Spleen (tissue), 11 donors: ENCODE data around the gene GIN1. TPM values are rescaled to one million over a fixed set of nuclear protein-coding genes. Genes with fewer than 3 reads are reported as not detected.

ENCODE experiments used
- DNase-seq: peaks from one replicate; pipeline ENCODE4 v3.0.0-alpha.2; 2020
- H3K27ac ChIP-seq, 8 donors: fragments of 200-600 bp; sonication (generic) in 7 of 8; 1 replicate in 4 of 8; 2 replicates in 4 of 8; pipeline versions ENCODE4 v1.5.0 to v1.8.0; 2016 to 2021; ENCODE audit warnings: inconsistent platforms in 4 of 8, mild to moderate bottlenecking in 4 of 8, moderate library complexity in 1 of 8
- H3K27me3 ChIP-seq, 7 donors: fragments of 200-600 bp; sonication (generic) in 6 of 7; replicated peaks in 1 of 7; 1 replicate in 4 of 7; 2 replicates in 3 of 7; pipeline versions ENCODE4 v1.5.0 to v1.8.0; 2016 to 2021; ENCODE audit warnings: inconsistent platforms in 3 of 7, mild to moderate bottlenecking in 1 of 7
- H3K36me3 ChIP-seq, 6 donors: fragments of 200-600 bp; sonication (generic) in 5 of 6; 1 replicate in 4 of 6; 2 replicates in 2 of 6; pipeline versions ENCODE4 v1.5.0 to v1.8.0; 2016 to 2021; ENCODE audit warnings: inconsistent platforms in 2 of 6
- H3K4me1 ChIP-seq, 6 donors: fragments of 200-600 bp; sonication (generic) in 5 of 6; 1 replicate in 3 of 6; 2 replicates in 3 of 6; pipeline versions ENCODE4 v1.5.0 to v1.8.0; 2016 to 2021; ENCODE audit warnings: inconsistent platforms in 3 of 6
- H3K4me3 ChIP-seq, 8 donors: fragments of 200-600 bp; sonication (generic) in 7 of 8; 1 replicate in 4 of 8; 2 replicates in 4 of 8; pipeline versions ENCODE4 v1.5.0 to v1.8.0; 2016 to 2021; ENCODE audit warnings: inconsistent platforms in 4 of 8, mild to moderate bottlenecking in 4 of 8, moderate library complexity in 2 of 8
- H3K9me3 ChIP-seq, 8 donors: fragments of 200-600 bp; sonication (generic) in 7 of 8; 1 replicate in 4 of 8; 2 replicates in 4 of 8; pipeline versions ENCODE4 v1.5.0 to v1.8.0; 2016 to 2021; ENCODE audit warnings: inconsistent platforms in 4 of 8
- POLR2A ChIP-seq, 3 donors: fragments of 450-650 bp; IDR thresholded peaks; one replicate each; pipeline ENCODE4 v1.5.1; 2017; ENCODE audit warnings: antibody characterized with exemption in 3 of 3, mild to moderate bottlenecking in 1 of 3
- POLR2AphosphoS5 ChIP-seq, 3 donors: sonication (generic); formaldehyde crosslinking; IDR thresholded peaks; one replicate each; pipeline ENCODE4 v1.5.1; 2017; ENCODE audit warnings: antibody characterized with exemption in 3 of 3
- WGBS, 5 donors: extraction: QIAGEN DNeasy Blood & Tissue Kit in 3 of 5; methylation state at CpG; one replicate each; pipeline versions ENCODE4 v1.1.5 to v1.1.7; 2013 to 2018; 5-methylcytosine and 5-hydroxymethylcytosine counted together
- intact Hi-C: fragments of 100-400 bp; cut with DNase I; formaldehyde crosslinking; loops from one replicate; pipeline ENCODE4 v1.15.0; 2023; ENCODE audit warnings: low total_unique reads
- polyA plus RNA-seq, 3 donors: library from polyadenylated mRNA; stranded (reverse); fragments of 200-250 nt; gene quantifications; one replicate each; pipeline ENCODE4 v1.2.1, GENCODE V29; 2013
- total RNA-seq, 7 donors: library from RNA; depleted of rRNA in 3 of 7; stranded (reverse); fragments of >200 nt in 3 of 7; fragmentation: NEBNext Ultra II Directional in 4 of 7; extraction: Animal tissue kit (Norgen Biotek cat#: 25700) in 4 of 7; gene quantifications; one replicate each; pipeline versions ENCODE4 v1.1.0 to v1.2.1, GENCODE V29; 2016 to 2021
- TF ChIP-seq, protein P1 (sequence below), 11 experiments: fragments of 200-600 bp in 7 of 11; fragments of 450-650 bp in 4 of 11; sonication (generic) in 4 of 11; IDR thresholded peaks in 8 of 11; conservative IDR thresholded peaks in 3 of 11; 1 replicate in 7 of 11; 2 replicates in 4 of 11; pipeline versions ENCODE4 v1.4.0 to v1.8.0; 2016 to 2021; ENCODE audit warnings: antibody characterized with exemption in 11 of 11, inconsistent platforms in 4 of 11, mild to moderate bottlenecking in 1 of 11
- donor health status: healthy with polysubstance abuse.
- donor health status: DM: no; HTN: no; CAD: no; lungs with moderate emphysema.
- donor health status: DM: no; HTN: no; CAD: no.
- donor health status: Bipolar disorder and iron deficiency.
- donor health status: healthy.
- donor health status: DM: no; HTN: no; CAD: no.
- donor health status: DM: yes; HTN: yes; CAD: no.

Gene GIN1
- total and polyA plus RNA-seq, 10 donors = 2.9 to 13.2 (median 8.1) TPM

DNA sequence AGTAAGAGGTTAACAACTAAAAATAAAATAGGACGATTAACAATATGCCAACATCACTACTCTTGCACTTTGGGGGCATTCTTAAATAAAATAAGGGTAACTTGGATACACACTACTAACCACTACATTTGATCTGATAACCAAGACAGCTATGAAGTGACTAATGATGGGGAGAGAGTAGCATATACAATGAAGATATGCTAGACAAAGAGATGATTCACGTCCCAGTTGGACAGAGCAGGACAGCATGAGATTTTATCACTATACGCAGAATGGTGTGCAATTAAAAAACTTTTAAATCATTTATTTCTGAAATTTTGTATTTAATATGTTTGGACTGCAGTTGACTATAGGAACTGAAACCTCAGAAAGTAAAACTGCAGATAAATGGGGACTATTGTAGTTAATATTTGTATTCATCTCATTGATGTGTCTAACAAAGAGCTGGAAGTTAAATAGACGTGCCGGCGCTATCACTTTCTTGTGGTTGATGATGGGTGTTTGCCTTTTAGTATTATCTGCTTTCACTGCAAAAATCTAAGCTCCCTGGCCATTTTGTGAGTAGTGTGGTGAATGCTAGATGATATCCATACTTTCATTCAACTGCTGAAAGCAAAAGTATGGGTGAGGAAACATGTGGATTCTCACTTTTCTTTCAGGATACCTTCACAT is 18.7 kb downstream of the GIN1 start:
- TF ChIP-seq, protein P1, sequence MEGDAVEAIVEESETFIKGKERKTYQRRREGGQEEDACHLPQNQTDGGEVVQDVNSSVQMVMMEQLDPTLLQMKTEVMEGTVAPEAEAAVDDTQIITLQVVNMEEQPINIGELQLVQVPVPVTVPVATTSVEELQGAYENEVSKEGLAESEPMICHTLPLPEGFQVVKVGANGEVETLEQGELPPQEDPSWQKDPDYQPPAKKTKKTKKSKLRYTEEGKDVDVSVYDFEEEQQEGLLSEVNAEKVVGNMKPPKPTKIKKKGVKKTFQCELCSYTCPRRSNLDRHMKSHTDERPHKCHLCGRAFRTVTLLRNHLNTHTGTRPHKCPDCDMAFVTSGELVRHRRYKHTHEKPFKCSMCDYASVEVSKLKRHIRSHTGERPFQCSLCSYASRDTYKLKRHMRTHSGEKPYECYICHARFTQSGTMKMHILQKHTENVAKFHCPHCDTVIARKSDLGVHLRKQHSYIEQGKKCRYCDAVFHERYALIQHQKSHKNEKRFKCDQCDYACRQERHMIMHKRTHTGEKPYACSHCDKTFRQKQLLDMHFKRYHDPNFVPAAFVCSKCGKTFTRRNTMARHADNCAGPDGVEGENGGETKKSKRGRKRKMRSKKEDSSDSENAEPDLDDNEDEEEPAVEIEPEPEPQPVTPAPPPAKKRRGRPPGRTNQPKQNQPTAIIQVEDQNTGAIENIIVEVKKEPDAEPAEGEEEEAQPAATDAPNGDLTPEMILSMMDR (IDR thresholded peaks at IDR 0.05 in 8 of 11, conservative IDR thresholded peaks at IDR 0.05 in 3 of 11) = no peak
- TF ChIP-seq POLR2A (IDR thresholded peaks at IDR 0.05) (no peak), POLR2AphosphoS5 (IDR thresholded peaks at IDR 0.05) (no peak)
- no peak for DNase-seq
- 92 to 96% (median 94%) methylated on average over 6 of the region's 6 CpGs for WGBS, 5 donors
- Histone ChIP-seq H3K4me1 (no peaks in the 10 kb centered on the region), H3K4me3 (no peak overlapping the region), H3K36me3 (peaks cover 0 to 86% (median 23%) of the 10 kb centered on the region in 6 donors), H3K9me3 (no peaks in the 10 kb centered on the region), H3K27me3 (no peaks in the 10 kb centered on the region), H3K27ac (no peak overlapping the region)
- intact Hi-C loops = no loop called here

DNA sequence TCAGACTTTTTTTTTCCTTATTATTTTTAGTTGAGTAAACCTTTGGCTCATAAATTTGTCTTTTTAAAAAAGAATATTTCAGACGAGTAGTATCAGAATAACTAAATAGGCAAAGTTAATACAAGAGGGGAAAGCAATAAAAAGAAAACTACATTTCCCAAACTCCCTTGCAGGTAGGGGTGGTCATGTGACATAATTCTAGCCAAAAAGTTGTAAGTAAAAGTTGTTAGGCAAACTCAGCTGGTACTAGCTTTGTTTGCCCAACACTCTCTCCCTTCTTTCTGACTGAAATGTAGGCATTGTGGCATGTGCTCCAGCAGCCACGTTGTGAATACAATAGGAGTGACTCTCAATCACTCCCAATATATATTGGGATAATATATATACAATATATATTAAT is 20.9 kb downstream of the GIN1 start:
- Histone ChIP-seq H3K4me1 (no peaks in the 10 kb centered on the region), H3K4me3 (no peak overlapping the region), H3K36me3 (peaks cover 0 to 88% (median 34%) of the 10 kb centered on the region in 6 donors), H3K27ac (no peak overlapping the region), H3K9me3 (no peaks in the 10 kb centered on the region), H3K27me3 (no peaks in the 10 kb centered on the region)
- intact Hi-C loops = no loop called here
- DNase-seq = no peak
- TF ChIP-seq POLR2A (IDR thresholded peaks at IDR 0.05) = no peak
- TF ChIP-seq, protein P1 (IDR thresholded peaks at IDR 0.05 in 8 of 11, conservative IDR thresholded peaks at IDR 0.05 in 3 of 11) = no peak
- TF ChIP-seq POLR2AphosphoS5 (IDR thresholded peaks at IDR 0.05) = no peak
- 86 to 92% (median 88%) methylated on average over 2 of the region's 2 CpGs for WGBS, 5 donors

DNA sequence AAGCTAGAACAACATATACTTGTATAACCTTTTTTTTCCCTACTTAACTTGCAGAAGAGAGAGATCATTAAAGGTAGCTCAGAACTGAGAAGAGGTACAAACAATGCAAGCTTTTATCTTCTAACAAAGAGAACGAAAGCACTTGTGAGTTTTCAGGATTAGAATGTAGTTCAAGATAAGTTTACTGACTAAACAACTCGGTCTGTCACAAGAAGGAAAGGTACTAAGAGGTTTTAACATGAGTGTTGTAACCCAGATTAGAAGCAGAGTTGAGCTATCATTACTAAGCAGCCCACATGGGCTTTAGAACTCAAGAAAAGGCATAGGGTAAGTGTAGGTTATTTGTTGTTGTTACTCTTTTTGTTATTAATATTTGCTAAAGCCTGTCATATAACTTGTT is 25.2 kb downstream of the GIN1 start:
- intact Hi-C loops = no loop called here
- H3K4me1 ChIP-seq = no peaks in the 10 kb centered on the region

DNA sequence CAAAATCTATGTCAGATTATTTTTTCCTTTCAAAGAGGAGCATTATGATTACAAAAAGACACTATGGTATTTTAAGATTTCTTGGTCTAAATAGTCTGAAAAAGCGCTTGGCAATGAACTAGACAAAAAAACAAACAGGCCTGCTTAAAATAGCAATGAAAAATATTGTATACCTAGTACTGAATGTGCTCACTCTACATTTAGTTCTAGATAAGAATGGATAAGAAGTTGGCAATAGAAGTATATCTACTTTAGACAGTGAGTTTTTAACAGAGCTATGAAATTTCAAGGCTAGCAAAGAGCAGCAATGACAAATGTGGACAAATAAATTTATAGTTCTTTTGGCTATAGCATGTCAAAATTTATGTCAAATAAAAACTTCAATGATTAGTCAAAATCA is 26.2 kb downstream of the GIN1 start:
- 93 to 98% (median 98%) methylated on average over 1 of the region's 1 CpG for WGBS, 5 donors
- Histone ChIP-seq H3K27me3 (no peaks in the 10 kb centered on the region), H3K36me3 (peaks cover 0 to 91% (median 32%) of the 10 kb centered on the region in 6 donors), H3K4me1 (no peaks in the 10 kb centered on the region), H3K4me3 (no peak overlapping the region), H3K9me3 (no peaks in the 10 kb centered on the region), H3K27ac (no peak overlapping the region)
- DNase-seq = no peak
- TF ChIP-seq POLR2AphosphoS5 (IDR thresholded peaks at IDR 0.05) (no peak), POLR2A (IDR thresholded peaks at IDR 0.05) (no peak)
- TF ChIP-seq, protein P1 (IDR thresholded peaks at IDR 0.05 in 8 of 11, conservative IDR thresholded peaks at IDR 0.05 in 3 of 11) = no peak
- intact Hi-C loops = no loop called here

More for the DNA sequence above, 25.2 kb downstream of the GIN1 start:
- Histone ChIP-seq H3K36me3 (peaks cover 0 to 83% (median 32%) of the 10 kb centered on the region in 6 donors), H3K4me3 (no peak overlapping the region), H3K27ac (no peak overlapping the region), H3K27me3 (no peaks in the 10 kb centered on the region), H3K9me3 (no peaks in the 10 kb centered on the region)
- TF ChIP-seq POLR2A (IDR thresholded peaks at IDR 0.05) (no peak), POLR2AphosphoS5 (IDR thresholded peaks at IDR 0.05) (no peak)
- TF ChIP-seq, protein P1 (IDR thresholded peaks at IDR 0.05 in 8 of 11, conservative IDR thresholded peaks at IDR 0.05 in 3 of 11) = no peak
- no peak for DNase-seq
- 86 to 94% (median 90%) methylated on average over 2 of the region's 2 CpGs for WGBS, 5 donors
